Globus pallidus (tissue), 1 donor: ENCODE results near the gene EPG5.
"Not testable (repeated sequence)": the region's sequence is repeated elsewhere in the genome, so short reads cannot be mapped to it uniquely, and the experiment has no call there.

ENCODE experiments used
- DNase-seq: peaks from one replicate; pipeline ENCODE4 v3.0.0-alpha.2; 2015; ENCODE audit warnings: low spot score

The EPG5 gene, protein sequence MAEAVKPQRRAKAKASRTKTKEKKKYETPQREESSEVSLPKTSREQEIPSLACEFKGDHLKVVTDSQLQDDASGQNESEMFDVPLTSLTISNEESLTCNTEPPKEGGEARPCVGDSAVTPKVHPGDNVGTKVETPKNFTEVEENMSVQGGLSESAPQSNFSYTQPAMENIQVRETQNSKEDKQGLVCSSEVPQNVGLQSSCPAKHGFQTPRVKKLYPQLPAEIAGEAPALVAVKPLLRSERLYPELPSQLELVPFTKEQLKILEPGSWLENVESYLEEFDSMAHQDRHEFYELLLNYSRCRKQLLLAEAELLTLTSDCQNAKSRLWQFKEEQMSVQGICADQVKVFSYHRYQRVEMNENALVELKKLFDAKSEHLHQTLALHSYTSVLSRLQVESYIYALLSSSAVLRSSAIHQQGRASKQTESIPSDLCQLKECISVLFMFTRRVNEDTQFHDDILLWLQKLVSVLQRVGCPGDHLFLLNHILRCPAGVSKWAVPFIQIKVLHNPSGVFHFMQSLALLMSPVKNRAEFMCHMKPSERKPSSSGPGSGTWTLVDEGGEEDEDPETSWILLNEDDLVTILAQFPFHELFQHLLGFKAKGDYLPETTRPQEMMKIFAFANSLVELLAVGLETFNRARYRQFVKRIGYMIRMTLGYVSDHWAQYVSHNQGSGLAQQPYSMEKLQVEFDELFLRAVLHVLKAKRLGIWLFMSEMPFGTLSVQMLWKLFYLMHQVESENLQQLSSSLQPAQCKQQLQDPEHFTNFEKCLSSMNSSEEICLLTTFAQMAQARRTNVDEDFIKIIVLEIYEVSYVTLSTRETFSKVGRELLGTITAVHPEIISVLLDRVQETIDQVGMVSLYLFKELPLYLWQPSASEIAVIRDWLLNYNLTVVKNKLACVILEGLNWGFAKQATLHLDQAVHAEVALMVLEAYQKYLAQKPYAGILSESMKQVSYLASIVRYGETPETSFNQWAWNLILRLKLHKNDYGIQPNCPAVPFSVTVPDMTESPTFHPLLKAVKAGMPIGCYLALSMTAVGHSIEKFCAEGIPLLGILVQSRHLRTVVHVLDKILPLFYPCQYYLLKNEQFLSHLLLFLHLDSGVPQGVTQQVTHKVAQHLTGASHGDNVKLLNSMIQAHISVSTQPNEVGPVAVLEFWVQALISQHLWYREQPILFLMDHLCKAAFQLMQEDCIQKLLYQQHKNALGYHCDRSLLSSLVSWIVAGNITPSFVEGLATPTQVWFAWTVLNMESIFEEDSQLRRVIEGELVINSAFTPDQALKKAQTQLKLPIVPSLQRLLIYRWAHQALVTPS (N-terminal part only)

DNA sequence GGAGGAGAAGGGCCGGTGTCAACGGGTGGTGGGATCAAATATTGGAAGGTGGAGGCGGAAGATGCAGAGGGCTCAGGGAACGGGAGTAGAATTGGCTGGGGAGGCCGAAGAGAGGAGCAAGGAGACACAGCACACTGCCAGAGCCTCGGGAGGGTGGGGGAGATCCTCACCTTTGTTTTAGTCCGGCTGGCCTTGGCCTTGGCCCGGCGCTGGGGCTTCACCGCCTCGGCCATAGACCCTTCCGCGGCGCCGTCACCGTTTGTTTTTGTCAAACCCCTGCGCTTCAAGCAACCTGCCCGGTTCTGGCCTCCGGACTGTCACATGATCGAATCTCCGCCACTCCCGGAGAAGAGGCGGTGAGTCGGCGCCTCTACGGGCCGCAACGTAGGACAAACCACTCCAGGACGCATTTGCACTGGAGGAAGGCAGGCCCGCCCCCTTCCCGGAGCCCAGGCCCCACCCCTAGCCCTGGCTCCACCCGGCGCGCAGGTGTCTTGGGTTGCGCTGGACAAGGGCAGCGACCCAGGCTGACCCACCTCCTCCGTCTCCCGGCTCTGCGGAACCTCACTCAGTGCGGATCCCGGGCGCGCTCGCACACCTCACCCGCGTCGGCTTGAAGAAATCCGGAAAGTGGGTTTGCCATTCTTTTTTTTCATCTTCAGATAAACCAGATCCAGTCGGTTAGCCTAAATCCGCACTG is at the start of gene EPG5:
TSS of gene EPG5 (minus strand) at position 323 of the 700 bp plus-strand sequence. CDS start at position 233, 90 bp downstream.
- DNase-seq = peak; percentile 90

DNA sequence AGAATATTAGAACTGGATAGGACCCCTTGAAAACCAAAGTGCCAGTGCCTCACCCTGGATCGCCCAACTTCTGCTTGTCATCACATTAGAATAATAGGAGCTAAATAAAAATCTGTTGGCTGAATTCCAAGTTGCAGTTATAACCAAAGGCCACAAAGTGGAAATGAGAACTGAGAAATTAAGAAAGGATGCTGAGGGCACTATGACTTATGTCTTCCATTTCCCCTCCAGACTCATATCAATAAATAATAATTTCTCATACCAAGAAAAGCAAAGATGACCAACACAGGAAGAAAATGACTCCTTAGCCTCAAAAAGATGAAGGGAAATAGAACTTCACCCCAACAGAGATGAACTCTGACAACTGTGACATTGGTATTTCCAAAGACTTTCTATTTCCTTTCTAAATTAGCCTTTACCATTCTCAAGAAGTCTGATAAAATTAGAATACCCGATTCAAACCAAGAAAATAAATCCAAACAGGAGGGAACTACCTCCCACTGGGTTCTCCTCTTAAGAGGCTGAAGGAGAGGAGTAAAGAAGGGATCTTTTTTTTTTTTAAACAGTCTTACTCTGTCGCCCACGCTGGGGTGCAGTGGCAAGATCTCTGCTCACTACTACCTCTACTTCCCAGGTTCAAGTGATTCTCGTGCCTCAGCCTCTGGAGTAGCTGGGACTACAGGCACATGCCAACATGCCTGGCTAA is 46.5 kb upstream of the EPG5 start:
- DNase-seq = no peak

DNA sequence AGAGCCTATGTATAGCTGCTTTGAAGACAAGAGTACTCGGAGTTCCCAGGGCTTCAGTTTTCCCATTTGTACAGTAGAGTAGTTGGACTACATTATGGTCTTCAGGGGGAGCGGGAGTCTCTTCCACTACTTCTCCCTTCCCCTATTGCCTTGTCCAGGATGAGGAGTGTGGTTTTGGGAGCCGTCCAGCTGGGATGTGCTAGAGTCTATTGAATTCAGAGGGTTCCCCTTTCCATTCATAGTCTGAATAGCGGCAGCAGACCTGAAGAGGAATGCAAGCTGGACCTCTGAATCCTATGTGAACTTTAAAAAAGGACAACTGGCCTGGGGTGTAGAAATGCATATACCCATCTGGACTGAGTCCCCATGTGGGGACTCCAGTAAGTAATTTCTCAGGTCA is 43.5 kb upstream of the EPG5 start:
- no peak for DNase-seq

DNA sequence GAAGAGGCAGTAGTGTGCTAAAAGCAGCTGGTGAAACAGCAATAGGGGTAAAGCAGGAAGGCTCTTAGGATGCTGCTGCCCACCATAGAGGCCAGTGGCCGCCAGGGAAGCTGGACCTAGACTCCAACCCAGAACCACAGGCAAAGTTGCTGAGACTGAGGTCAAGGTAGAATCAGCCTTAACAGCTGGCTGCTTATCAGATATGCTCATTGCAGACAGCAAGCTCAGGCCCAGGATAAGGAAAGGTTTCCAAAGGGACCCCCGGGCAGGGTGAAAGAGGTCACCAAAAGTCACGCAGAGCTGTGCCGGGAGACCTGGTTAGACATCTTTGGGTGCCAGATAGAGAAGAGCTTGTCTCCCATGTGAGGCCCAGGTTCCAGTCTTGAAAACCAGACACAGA is 42.9 kb upstream of the EPG5 start:
- DNase-seq = no peak

DNA sequence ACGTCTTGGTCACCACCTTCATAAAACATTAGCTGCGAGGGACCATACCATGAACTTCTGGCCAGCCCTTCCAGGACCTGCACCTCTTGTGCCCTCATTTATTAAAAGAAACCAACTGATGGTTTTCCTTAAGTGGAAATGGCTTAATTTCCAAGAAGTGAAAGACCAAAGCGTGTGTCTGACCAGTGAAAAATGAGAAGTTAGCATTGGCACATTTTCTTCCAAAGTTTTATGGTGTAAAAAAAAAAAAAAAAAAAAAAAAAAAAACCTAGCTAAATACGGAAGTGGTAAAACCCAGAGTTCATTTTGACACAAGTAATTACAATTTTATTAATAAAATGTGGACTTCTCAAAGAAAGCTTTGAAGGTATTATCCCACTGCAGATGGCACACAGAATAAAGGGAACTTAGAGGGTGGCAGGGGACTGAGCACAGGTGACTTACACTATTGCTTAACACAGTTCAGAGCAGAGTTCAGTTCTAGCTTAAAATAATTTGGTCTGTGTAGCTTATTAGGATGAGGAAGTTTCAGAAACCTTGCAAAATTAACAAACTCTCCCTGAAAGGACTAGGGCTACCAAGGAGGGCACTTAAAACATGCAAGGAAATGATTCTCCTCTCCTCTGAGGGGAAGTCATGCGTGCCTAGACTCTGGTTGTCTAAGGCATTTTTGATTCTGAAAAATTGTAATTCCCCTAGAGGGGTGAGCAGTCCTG is 42.2 kb upstream of the EPG5 start:
- no peak for DNase-seq

DNA sequence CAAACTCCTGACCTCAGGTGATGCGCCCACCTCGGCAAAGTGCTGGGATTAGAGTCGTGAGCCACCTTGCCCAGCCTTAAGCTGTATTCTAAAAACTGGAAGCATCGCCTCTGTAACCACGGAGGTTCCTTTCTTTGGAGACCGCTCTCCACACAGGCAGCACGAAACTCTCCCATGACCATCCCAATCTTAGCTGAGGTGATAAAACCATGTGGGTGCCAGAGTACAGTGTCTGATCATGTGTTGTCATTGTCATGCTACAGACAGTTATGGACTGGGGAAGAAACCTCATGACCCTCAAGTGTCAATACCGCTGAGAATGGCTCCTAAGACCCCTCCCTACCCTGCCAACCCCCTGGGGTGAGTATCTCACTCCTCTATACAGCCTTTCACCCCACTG is 41.4 kb upstream of the EPG5 start:
- DNase-seq = no peak

DNA sequence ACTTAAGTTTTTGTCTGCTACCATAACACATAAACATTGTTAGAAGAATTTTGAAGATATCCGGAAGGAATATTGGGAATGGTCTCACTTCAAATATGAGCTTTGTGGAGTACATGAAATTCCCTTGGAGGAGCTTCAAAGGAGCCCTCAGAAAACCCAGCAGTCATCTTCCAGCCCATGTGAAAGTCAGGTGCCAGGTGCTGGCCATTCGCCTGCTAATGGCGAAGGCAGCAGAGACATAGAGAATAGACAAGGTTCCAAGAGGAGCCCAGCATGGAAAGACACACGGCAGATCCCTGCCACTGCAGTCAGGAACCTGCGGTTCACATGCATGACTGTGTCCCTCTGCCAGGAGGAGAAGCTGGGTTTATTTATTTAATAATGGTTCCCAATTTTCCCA is 40.0 kb upstream of the EPG5 start:
- DNase-seq = no peak

DNA sequence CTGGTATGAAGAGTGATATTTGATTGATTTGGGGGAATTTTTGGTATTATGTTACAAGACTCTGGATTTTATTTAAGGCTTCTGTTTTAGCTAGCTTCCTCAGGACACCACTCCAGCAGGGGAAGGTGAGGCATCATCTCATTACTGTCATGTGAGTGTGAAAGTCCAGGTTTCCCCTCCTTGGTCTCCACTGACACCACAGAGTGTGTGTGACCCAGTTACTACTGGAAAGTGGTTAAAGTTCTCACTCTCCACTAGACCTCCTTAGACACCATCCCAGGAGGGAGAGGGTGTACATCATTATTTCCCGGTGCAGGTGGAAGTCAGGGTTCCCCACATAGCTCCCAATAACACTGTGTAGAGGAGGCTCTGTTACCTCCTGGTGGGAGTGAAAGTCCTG is 35.8 kb upstream of the EPG5 start:
- no peak for DNase-seq

DNA sequence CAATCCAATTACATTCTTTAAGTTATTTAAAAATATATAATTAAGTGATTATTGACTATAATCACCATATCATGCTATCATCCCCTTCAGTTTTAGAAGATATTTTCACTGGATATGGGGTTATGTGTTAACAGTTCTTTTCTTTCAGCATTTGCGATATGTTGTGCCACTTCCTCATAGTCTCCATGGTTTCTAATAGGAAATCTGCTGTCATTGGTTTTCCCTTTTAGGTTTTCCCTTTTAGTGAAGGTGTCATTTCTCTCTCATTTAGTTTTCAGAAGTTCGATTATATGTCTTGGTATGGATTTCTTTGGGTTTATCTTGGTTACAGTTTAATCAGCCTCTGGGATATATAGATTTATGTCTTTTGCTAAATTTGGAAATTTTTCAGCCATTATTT is 34.8 kb upstream of the EPG5 start:
- DNase-seq = no peak

DNA sequence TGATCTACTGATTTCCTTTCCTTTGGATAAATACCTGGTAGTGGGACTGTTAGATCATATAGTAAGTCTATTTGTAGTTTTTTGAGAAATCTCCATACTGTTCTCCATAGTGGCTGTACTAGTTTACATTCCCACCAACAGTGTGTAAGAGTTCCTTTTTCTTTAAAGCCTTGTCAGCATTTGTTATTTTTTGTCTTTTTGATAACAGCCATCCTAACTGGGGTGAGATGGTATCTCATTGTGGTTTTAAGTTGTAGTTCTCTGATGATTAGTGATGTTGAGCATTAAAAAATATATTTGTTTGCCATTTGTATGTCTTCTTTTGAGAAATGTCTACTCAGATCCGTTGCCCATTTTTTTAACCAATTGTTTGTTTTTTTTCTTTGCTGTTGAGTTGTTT is 33.9 kb upstream of the EPG5 start:
- no peak for DNase-seq

DNA sequence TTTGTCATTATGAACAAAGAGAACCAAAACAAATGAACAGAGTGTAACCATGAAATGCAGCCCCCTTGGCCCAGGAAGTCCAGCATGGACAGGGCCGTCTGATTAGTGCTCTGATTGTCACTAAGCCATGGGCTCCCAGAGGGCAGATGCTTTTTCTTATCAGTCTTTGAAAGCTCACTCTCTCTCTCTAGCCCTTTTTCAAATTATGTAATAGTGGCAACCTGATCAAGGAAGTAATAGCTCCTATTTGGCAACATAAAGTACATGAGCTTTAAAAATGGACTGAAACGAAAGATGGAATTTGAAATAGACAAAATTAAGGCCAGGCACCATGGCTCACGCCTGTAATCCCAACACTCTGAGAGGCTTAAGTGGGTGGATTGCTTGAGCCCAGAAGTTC is 32.4 kb upstream of the EPG5 start:
- no peak for DNase-seq

DNA sequence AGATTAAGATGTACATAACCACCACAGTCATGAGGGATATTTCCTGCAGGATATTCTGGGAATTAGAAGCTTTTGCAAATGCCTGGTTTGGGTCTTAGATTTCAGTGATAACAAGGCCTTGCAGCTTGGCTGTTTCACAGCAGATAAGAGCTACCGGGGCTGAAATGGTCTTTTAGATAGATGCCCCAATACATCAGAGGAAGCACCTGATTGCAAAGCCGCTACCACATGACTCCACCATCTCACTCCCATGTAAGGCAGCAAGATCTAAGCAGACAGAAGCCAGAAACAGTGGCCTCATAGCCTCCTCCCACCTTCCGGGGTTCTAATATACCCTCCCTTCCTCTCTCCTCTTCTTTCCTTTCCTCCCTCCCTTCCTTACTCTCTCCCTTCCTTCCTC is 31.1 kb upstream of the EPG5 start:
- no peak for DNase-seq

DNA sequence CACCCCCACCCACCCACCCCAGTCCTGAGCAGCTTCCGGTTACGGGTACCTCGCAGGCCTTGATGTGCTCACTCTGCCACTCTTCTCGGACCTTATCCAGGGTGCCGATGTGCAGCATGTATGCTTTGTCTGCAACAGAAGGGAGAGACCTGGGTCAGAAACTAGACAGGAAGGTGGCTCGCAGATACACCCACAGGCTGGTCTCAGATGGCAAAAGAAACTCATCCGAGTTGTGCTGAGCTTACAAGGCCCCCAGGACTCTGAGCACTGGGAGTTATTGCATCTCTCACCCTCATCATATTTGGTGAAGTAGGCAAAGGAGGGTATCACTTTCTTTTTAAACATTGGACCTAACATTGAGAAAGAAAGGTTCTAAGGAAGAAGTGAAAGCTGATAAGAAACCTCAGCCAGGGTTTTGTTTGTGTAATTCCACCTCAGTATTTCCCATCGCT is 30.6 kb upstream of the EPG5 start:
- no peak for DNase-seq

DNA sequence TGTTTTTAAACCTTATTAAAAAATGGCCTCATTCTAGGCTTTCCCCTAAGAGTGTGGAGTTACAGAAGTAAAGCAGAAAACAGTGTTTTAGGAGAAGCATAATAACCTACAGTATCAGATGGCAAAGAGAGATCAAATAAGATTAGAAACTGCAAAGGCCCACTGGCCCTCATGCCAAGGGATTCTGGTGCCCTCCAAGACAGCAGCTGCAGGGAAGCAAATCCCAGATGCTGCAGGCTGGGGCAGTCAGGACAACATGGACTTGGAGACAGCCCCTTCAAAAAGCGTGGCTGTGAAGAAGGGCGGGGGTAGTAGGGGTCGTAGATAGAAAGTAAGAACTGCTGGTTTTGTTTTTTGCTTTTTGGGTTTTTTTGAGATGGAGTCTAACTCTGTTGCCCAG is 28.3 kb upstream of the EPG5 start:
- no peak for DNase-seq

DNA sequence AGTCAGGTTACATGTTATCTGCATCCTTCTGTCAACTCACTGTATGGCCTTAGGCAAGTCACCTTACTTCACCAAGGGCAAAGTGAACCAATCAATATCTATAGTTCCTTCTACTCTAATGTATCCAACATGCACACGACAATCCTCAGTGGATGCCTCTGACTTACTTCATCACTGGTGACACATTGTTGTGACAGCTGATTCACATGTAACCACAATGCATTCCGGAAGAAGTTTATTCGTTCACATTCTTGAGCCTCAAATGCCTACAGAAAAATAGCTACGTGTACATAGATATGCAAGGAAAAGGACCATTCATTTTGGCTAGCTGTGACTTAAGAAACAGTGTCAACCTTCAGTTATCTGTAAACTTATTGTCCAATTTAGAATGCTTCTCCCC is 26.3 kb upstream of the EPG5 start:
- DNase-seq = no peak

DNA sequence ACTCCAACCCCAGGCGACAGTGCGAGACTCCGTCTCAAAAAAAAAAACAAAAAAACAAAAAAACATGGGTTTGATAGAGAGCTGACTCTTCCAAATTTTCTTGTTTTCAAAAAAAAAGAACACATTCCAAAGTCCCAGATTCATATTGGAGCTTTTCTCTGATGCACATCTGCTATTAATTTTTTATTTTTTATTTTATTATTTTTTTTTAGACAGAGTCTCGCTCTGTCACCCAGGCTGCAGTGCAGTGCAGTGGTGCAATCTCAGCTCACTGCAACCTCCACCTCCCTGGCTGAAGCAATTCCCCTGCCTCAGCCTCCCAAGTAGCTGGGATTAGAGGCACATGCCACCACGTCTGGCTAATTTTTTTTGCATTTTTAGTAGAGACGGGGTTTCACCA is 25.4 kb upstream of the EPG5 start:
- not testable (repeated sequence) for DNase-seq

DNA sequence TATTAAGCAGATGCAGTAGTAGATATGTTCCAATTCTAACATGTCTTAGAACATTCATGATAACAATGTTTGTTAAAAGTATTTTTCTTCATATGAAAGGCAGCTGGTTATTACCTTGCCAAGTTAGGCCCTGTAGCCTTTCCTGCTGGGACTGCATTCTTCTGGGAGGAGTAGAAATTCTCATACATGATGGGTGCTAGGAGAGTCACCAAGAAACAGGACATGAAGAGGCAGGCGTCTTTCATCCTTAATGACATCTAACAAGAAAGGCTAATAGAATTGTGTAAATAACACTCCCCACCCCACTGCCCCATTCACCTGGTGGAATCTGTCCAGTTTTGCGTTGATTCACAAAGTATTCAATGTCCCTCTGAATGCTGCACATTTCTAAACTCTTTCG is 24.7 kb upstream of the EPG5 start:
- DNase-seq = no peak

DNA sequence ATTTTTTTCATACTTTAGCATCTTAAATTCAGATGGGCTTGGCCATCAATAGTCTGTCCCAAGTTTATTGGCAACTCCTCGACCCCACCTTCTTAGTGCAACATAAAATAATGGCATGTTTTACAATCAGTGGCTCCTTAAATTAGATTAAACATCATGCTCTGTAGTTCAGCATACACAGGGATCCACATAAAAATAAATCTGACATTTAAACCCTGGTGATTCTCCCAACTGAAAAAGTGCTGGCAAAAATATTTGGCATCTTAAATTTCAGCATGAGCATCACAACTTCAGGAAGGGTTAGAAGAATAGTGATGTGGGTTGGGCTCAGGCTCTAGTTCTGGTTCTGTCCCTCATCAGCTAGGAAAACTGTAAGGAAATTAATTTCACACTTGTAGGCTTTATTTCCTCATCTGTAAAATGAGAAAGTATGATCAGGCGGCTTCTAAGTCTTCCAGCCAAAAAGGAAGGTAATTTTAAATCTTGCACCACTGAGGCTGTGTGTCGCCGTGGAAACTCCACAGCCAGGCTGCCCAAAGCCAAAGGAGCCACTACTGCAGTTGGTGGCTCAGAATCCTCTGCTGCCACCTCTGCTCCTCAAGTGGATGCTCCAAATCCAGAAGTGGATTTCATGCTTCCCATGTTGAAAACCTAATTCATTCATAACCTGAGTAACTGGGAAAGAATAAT is 17.6 kb upstream of the EPG5 start:
- DNase-seq = no peak

DNA sequence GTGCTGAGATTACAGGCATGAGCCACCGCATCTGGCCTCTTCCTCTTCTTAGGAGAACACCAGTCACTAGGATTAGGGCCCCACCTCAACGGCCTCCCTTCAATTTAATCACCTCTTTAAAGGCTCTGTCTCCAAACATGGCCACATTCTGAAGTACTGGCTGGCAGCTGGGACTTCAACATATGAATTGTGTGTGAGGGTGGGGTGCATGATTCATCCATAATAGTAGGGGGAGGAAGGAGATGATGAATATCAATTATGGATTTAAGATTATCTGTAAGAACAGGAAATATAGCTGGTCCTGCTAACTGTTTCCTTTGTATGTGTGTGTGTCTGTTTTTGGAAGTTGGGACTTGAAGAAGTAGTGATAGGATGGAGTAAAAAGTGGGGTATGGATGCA is 14.7 kb upstream of the EPG5 start:
- no peak for DNase-seq

DNA sequence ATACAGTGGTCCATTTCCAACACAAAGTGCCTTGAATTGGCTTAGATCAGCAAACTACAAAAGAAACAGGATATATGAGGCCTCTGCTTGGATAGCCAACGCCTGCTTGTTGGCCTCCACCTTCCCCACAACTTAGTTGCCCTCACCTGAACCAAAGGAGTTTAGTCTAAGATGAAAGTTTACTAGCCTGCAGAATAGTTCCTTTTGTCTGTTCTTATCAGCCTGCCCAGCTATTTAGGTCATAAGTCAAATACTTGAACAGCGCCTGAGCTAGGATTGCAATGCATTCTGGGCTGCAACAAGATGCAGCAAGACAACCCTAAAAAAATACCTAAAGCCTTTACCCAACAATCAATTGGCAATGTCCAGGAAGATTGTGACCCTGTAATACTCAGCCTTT is 13.1 kb upstream of the EPG5 start:
- no peak for DNase-seq
